ENCODE results near the gene SERPINB7.
"Not testable (repeated sequence)": the region's sequence is repeated elsewhere in the genome, so short reads cannot be mapped to it uniquely, and the experiment has no call there.

The SERPINB7 gene

GRCh38 chr18:63775166-63775730 lies at the start of gene SERPINB7:
Gene SERPINB7, plus strand, starts transcription at chr18:63775418. Its CDS starts 6,955 bp downstream, at chr18:63782373.
- DNase-seq = no peak

GRCh38 chr18:63725682-63726480 lies 49.3 kb upstream of the SERPINB7 start:
- no peak for DNase-seq

GRCh38 chr18:63730773-63731172 lies 44.4 kb upstream of the SERPINB7 start:
- no peak for DNase-seq

GRCh38 chr18:63731215-63731614 lies 44.0 kb upstream of the SERPINB7 start:
- DNase-seq = no peak

- no peak for DNase-seq
Measured at GRCh38 chr18:63736876-63737275, 38.3 kb upstream of the SERPINB7 start.

- no peak for DNase-seq
Measured at GRCh38 chr18:63741769-63742168, 33.4 kb upstream of the SERPINB7 start.

GRCh38 chr18:63747006-63747405 lies 28.2 kb upstream of the SERPINB7 start:
- DNase-seq = no peak

GRCh38 chr18:63749489-63749888 lies 25.7 kb upstream of the SERPINB7 start:
- DNase-seq = no peak

- DNase-seq = no peak
Measured at GRCh38 chr18:63752636-63753035, 22.6 kb upstream of the SERPINB7 start.

- no peak for DNase-seq
Measured at GRCh38 chr18:63753676-63754075, 21.5 kb upstream of the SERPINB7 start.

GRCh38 chr18:63757541-63757940 lies 17.7 kb upstream of the SERPINB7 start:
- DNase-seq = no peak

- no peak for DNase-seq
Measured at GRCh38 chr18:63758615-63759240, 16.5 kb upstream of the SERPINB7 start.

- not testable (repeated sequence) for DNase-seq
Measured at GRCh38 chr18:63759786-63760185, 15.4 kb upstream of the SERPINB7 start.

- DNase-seq = no peak
Measured at GRCh38 chr18:63762518-63762917, 12.7 kb upstream of the SERPINB7 start.

GRCh38 chr18:63763831-63764600 lies 11.2 kb upstream of the SERPINB7 start:
- no peak for DNase-seq

- DNase-seq = no peak
Measured at GRCh38 chr18:63765837-63766236, 9.4 kb upstream of the SERPINB7 start.

GRCh38 chr18:63773551-63773950 lies 1.7 kb upstream of the SERPINB7 start:
- no peak for DNase-seq

- no peak for DNase-seq
Measured at GRCh38 chr18:63774511-63774910, 707 bp upstream of the SERPINB7 start.

GRCh38 chr18:63779386-63779785 lies 4.2 kb downstream of the SERPINB7 start:
- DNase-seq = no peak

- no peak for DNase-seq
Measured at GRCh38 chr18:63783394-63783793, 8.2 kb downstream of the SERPINB7 start.

GRCh38 chr18:63784787-63785452 lies 9.7 kb downstream of the SERPINB7 start:
- DNase-seq = no peak

GRCh38 chr18:63787673-63788072 lies 12.5 kb downstream of the SERPINB7 start:
- DNase-seq = no peak

Data from cerebellar nuclear complex (tissue), 1 donor.